Parathyroid adenoma (tissue), 2 donors: Measurements from ENCODE around the gene ZNF33A.

Experiments used
- H2AFZ ChIP-seq: fragments of 300-600 bp; sonication (generic); one replicate; pipeline ENCODE4 v1.7.0; 2017; ENCODE audit warnings: antibody characterized with exemption, mild to moderate bottlenecking
- H3K27ac ChIP-seq: fragments of 300-600 bp; sonication (generic); one replicate; pipeline ENCODE4 v1.7.0; 2017
- H3K27me3 ChIP-seq: fragments of 300-600 bp; sonication (generic); one replicate; pipeline ENCODE4 v1.7.0; 2017; ENCODE audit warnings: low read length; ENCODE audit not compliant: control insufficient read depth, insufficient read depth
- H3K36me3 ChIP-seq: fragments of 300-600 bp; sonication (generic); one replicate; pipeline ENCODE4 v1.7.0; 2017; ENCODE audit warnings: low read length; ENCODE audit not compliant: control insufficient read depth, insufficient read depth
- H3K4me1 ChIP-seq: fragments of 300-600 bp; sonication (generic); one replicate; pipeline ENCODE4 v1.7.0; 2017; ENCODE audit warnings: control low read depth
- H3K4me2 ChIP-seq: fragments of 300-600 bp; sonication (generic); one replicate; pipeline ENCODE4 v1.7.0; 2017; ENCODE audit warnings: low read length
- H3K4me3 ChIP-seq: fragments of 300-600 bp; sonication (generic); one replicate; pipeline ENCODE4 v1.7.0; 2017; ENCODE audit warnings: low read depth, low read length
- H3K79me2 ChIP-seq: fragments of 300-600 bp; sonication (generic); one replicate; pipeline ENCODE4 v1.7.0; 2017; ENCODE audit warnings: control low read depth
- H3K9ac ChIP-seq: fragments of 300-600 bp; sonication (generic); one replicate; pipeline ENCODE4 v1.7.0; 2017; ENCODE audit warnings: mild to moderate bottlenecking
- H3K9me3 ChIP-seq: fragments of 300-600 bp; sonication (generic); one replicate; pipeline ENCODE4 v1.7.0; 2017; ENCODE audit warnings: low read length; ENCODE audit not compliant: control insufficient read depth
- TF ChIP-seq, protein P1 (sequence below): fragments of 300-600 bp; sonication (generic); IDR thresholded peaks from one replicate; pipeline ENCODE4 v1.7.0; 2017; ENCODE audit warnings: antibody characterized with exemption, mild to moderate bottlenecking
- donor health status: primary hyperparathyroidism.

ZNF33A gene

DNA sequence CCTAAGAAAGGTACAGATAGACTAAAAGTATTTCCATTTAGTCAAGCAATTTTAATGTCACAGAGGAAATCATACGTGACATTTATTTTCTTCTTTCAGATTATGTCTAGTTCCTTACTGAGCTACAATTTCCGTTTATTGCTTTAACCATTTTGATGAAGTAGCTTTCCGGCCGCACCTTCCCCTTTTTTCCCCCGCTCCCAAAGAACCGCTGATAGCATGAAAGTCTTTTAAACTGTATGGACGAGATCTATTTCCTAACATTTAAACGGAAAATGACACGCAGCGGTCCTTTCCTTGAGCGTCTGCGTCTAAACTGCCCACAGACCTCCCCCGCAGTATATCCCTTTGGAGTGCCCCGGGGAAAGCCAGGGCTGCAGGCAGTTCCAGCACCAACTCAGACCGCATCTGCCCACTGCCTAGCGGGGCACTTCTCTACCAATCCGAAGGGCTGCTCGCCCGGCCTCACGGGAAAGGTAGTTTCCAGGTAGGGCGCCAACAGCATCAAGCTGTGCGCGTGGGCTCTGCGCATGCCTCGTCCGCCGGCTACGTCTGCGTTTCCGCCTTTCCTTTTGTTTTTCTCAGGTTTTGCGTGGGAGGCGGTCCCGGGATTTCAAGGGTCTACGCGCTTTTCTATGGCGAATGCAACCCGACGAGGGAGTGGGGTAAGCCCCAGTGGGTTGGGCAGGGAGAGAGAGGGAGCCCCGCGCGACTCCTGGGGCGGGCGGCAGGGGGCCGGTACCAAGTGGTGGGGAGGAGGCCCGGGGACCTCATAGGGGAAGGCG is at the start of gene ZNF33A:
ZNF33A (plus strand) TSS at position 557 of the 785 bp plus-strand sequence. CDS start 1,667 bp downstream, outside the sequence.
- Histone ChIP-seq H2AFZ (peak within 1 kb of the TSS; percentile 97), H3K79me2 (peaks cover 2% of the 10 kb centered on the region), H3K4me1 (no peaks in the 10 kb centered on the region), H3K4me2 (peak within 1 kb of the TSS; percentile 83), H3K9ac (peak within 1 kb of the TSS; percentile 79), H3K27ac (peak within 1 kb of the TSS; percentile 97), H3K4me3 (peak within 1 kb of the TSS; percentile 82), H3K9me3 (no peaks in the 10 kb centered on the region), H3K27me3 (no peaks in the 10 kb centered on the region), H3K36me3 (no peaks in the 10 kb centered on the region)
- TF ChIP-seq, protein P1, sequence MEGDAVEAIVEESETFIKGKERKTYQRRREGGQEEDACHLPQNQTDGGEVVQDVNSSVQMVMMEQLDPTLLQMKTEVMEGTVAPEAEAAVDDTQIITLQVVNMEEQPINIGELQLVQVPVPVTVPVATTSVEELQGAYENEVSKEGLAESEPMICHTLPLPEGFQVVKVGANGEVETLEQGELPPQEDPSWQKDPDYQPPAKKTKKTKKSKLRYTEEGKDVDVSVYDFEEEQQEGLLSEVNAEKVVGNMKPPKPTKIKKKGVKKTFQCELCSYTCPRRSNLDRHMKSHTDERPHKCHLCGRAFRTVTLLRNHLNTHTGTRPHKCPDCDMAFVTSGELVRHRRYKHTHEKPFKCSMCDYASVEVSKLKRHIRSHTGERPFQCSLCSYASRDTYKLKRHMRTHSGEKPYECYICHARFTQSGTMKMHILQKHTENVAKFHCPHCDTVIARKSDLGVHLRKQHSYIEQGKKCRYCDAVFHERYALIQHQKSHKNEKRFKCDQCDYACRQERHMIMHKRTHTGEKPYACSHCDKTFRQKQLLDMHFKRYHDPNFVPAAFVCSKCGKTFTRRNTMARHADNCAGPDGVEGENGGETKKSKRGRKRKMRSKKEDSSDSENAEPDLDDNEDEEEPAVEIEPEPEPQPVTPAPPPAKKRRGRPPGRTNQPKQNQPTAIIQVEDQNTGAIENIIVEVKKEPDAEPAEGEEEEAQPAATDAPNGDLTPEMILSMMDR, result no peak

DNA sequence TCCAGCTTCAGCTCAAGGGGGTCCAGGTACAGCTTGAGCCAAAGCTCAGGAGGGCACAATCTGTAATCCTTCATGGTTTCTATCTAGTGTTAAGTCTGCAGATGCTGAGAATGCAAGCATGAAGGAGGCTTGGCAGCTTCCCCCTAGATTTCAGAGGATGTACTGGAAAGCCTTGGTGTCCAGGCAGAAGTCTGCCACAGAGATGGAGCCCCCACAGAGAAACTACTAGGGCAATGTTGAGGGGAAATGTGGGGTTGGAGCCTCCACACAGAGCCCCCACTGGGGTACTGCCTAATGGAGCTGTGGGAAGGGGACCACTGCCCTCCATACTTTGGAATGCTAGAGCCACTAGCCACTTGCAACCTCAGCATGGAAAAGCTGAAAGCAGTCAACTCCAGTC is 45.5 kb upstream of the ZNF33A start:
- Histone ChIP-seq H3K36me3 (no peaks in the 10 kb centered on the region), H3K27me3 (no peaks in the 10 kb centered on the region), H3K4me3 (no peak overlapping the region), H3K9me3 (no peaks in the 10 kb centered on the region), H3K4me2 (no peak overlapping the region), H2AFZ (no peak overlapping the region), H3K9ac (no peak overlapping the region), H3K79me2 (peaks cover 5% of the 10 kb centered on the region), H3K27ac (no peak overlapping the region), H3K4me1 (no peaks in the 10 kb centered on the region)
- TF ChIP-seq, protein P1, result no peak

DNA sequence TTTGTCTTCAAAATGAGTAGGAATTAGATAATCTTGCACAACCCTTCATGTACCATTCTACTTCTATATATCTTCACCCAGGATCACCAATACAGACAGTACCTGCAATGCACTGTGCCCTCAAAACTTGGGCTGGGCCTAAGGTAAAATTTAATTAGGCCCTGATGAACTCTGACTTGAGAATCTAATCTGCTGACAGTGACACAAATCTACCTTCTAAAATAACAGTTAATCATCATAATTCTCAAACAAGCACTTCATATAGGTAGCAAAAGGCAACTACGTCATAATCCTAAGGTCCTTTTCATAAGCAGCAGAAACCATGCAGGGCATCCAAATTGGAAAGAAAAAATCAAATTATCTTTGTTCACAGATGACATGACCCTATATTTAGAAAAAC is 38.1 kb upstream of the ZNF33A start:
- H2AFZ ChIP-seq, result no peak overlapping the region
- no peaks in the 10 kb centered on the region for H3K9me3 ChIP-seq
- no peak overlapping the region for H3K27ac ChIP-seq
- H3K36me3 ChIP-seq, result no peaks in the 10 kb centered on the region
- no peak overlapping the region for H3K9ac ChIP-seq
- peaks cover 3% of the 10 kb centered on the region for H3K79me2 ChIP-seq
- TF ChIP-seq, protein P1, result no peak
- no peak overlapping the region for H3K4me2 ChIP-seq
- no peaks in the 10 kb centered on the region for H3K4me1 ChIP-seq
- no peaks in the 10 kb centered on the region for H3K27me3 ChIP-seq
- H3K4me3 ChIP-seq, result no peak overlapping the region

DNA sequence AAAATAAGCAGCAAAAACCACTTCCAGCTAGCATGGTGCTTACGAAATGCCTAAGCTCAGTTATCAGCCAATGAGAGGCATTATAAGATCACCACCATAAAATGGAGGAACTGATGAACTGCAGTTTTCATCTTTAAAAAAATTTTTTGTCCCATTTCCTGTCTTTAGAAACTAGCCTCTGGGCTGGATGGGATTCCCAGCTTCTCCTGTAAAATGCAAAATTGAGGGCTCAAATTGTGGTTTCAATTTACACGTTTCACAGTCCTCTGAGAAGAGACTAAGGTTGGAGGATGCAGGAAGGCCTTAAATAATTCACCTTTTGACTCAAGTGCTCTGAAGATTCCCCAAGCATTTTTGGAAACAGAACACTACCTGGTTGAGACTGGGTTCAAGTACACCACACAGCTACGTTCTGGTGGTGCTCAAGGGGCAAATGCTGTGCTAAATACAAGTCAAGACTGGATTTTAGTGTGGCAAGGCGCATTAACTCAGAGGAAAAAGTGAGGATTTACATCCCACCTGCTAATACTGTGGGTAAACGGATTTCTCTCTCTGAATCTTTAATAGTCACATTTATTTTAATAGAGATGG is 35.0 kb upstream of the ZNF33A start:
- H2AFZ ChIP-seq, result peak overlapping the region; percentile 94
- peak overlapping the region; percentile 93 for H3K9ac ChIP-seq
- H3K27me3 ChIP-seq, result no peaks in the 10 kb centered on the region

More for the DNA sequence above, 35.0 kb upstream of the ZNF33A start:
- peak overlapping the region; percentile 65 for H3K4me3 ChIP-seq
- H3K27ac ChIP-seq, result peak overlapping the region; percentile 93
- peak overlapping the region; percentile 73 for H3K4me2 ChIP-seq
- H3K4me1 ChIP-seq, result no peaks in the 10 kb centered on the region
- H3K9me3 ChIP-seq, result no peaks in the 10 kb centered on the region
- peaks cover 3% of the 10 kb centered on the region for H3K79me2 ChIP-seq
- TF ChIP-seq, protein P1, result no peak
- no peaks in the 10 kb centered on the region for H3K36me3 ChIP-seq
